HAP-1 (cell line): Measurements from ENCODE around the gene EXOC4.
A peak's percentile ranks its signal among the peaks of the same experiment; 100 is the strongest.

Experiments used
- DNase-seq, 2 experiments: peaks; one replicate each; pipeline ENCODE4 v3.0.0-alpha.2; 2016 to 2020; ENCODE audit warnings: low spot score in 2 of 2
- H3K27me3 ChIP-seq: fragments of 250-450 bp; sonication (Bioruptor Pico); 2 replicates; pipeline ENCODE4 v1.5.1; 2020; ENCODE audit warnings: low read depth, mild to moderate bottlenecking, moderate library complexity
- H3K36me3 ChIP-seq: fragments of 250-450 bp; sonication (Bioruptor Pico); replicated peaks from 2 replicates; pipeline ENCODE4 v1.5.1; 2020; ENCODE audit warnings: mild to moderate bottlenecking
- H3K4me1 ChIP-seq: fragments of 250-450 bp; sonication (Bioruptor Pico); 2 replicates; pipeline ENCODE4 v1.5.1; 2020; ENCODE audit warnings: mild to moderate bottlenecking
- H3K4me3 ChIP-seq: fragments of 250-450 bp; sonication (Bioruptor Pico); 2 replicates; pipeline ENCODE4 v1.5.1; 2020; ENCODE audit warnings: mild to moderate bottlenecking, moderate library complexity
- H3K9me3 ChIP-seq: fragments of 250-450 bp; sonication (Bioruptor Pico); 2 replicates; pipeline ENCODE4 v1.5.1; 2020; ENCODE audit warnings: mild to moderate bottlenecking, moderate library complexity
- in situ Hi-C: fragments of 300-500 bp; cut with MboI; formaldehyde crosslinking; loops from 3 replicates; pipeline ENCODE4 v1.14.3; 2020; ENCODE audit warnings: low sequenced_read_pairs, inconsistent platforms, mixed read lengths

The EXOC4 gene

DNA sequence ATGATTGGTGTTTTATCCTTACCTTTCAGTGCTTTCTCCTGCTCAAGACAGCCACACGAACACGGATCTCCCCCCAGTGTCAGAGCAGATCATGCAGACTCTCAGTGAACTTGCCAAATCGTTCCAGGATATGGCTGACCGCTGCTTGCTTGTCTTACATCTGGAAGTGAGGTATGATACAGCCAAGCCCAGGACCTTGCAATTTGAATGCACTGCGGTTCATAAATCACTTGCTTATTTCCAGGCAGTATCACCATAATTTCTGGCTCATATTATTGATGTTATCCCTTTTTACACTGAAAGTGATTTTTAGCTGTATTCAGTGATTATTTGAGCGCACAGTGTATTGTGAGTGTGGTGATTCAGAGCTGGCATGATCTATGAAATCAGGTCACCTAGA is 744.6 kb downstream of the EXOC4 start:
- Histone ChIP-seq H3K9me3 (no peaks in the 10 kb centered on the region), H3K36me3 (no peaks in the 10 kb centered on the region), H3K4me1 (0 out of 2 replicates have a peak, but pooled peaks cover 3% of the 10 kb centered on the region), H3K27me3 (no peaks in the 10 kb centered on the region), H3K4me3 (no peak overlapping the region)
- DNase-seq, result no peak
- in situ Hi-C loops, result loop anchor here (25.0 kb wide), 1 partner anchor 135 kb away; no protein-coding TSS in a partner anchor

DNA sequence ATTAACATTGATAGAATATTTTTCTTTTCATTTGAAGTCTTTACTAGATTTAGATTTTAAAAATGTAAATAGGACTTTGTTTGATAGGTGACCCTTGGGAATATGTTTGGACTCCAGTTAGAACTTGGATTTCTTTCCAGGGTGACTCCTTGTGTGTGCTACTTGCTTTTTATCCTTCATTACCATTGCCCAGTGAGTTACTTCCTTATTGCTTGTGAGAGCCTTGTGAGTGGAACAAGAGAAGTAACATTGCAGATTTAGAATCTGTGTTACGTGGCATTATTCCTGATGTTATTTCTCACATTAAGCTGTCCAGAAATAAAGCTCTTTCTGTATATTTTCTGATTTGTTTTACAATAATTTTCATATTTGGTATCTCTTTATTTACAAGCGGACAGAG is 746.3 kb downstream of the EXOC4 start:
- Histone ChIP-seq H3K9me3 (no peaks in the 10 kb centered on the region), H3K36me3 (no peaks in the 10 kb centered on the region), H3K4me1 (no peaks in the 10 kb centered on the region), H3K4me3 (no peak overlapping the region), H3K27me3 (no peaks in the 10 kb centered on the region)
- in situ Hi-C loops, result loop anchor here (25.0 kb wide), 1 partner anchor 137 kb away; no protein-coding TSS in a partner anchor
- DNase-seq, result no peak

DNA sequence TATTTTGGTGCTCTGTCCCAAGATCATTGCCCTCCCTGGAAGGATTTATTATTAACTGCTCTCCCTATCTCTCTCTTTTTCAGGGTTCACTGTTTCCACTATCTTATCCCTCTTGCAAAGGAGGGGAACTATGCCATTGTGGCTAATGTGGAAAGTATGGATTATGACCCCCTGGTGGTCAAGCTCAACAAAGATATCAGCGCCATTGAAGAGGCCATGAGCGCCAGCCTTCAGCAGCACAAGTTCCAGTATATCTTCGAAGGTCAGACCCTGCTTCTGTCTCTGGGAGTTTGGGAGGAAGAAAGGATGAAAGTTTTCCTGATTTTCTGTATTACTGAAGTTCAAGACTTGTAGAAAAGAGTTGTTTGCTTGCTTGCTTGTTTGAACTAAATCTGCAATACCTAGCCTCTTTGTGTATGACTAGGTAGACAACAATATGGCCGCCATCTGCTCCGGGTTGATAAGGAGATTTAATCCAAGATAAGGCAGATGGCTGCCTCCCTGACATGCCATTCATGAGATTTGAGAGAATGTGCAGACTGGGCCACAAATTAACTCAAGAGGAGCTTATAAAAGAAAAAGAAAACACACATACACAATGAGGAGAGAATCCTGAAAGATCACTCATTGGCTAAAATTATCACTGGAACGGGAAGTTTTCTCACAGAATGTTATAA is 752.1 kb downstream of the EXOC4 start:
- H3K9me3 ChIP-seq, result no peaks in the 10 kb centered on the region
- H3K4me1 ChIP-seq, result no peaks in the 10 kb centered on the region
- no peak for DNase-seq
- no peaks in the 10 kb centered on the region for H3K27me3 ChIP-seq
- no peaks in the 10 kb centered on the region for H3K36me3 ChIP-seq
- in situ Hi-C loops, result no loop called here
- H3K4me3 ChIP-seq, result no peak overlapping the region

DNA sequence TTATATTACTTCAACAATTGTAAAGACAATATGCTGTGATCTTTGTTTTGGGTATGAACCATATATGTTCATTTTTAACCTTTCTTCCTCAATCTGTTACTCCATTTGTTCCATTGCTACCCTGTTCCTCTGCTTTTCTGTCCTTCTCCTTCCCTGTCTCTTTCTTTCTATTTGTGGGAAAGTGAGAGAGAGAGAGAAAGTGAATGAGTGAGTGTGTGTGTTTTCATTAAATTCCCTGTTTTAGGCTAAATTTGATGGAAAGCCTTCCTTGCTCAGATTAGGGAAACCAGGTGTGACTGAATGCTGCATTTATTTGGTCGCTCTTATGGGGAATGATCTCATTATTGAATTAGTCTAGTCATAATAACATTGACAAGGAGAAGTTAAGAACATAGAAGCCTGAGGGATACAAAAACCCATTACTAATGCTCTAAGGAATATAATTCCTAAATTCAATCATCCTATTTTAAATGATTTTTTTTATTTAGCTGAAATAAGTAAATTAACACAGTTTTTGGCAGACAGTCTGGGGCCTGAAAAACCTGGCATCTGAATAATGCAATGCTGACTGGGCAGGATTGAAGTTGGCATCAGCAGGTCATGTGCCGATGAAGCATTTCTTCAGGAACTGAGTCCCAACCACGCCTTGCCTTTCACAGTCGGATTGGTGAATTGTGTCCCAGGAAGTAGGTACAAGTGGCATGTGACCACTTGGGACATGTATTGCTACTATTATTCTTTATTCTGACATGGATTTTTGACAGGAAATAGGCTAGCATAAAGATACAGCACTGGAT is 756.6 kb downstream of the EXOC4 start:
- H3K36me3 ChIP-seq, result no peaks in the 10 kb centered on the region
- no peak for DNase-seq
- in situ Hi-C loops, result no loop called here
- H3K9me3 ChIP-seq, result no peaks in the 10 kb centered on the region
- no peak overlapping the region for H3K4me3 ChIP-seq
- H3K27me3 ChIP-seq, result no peaks in the 10 kb centered on the region
- no peaks in the 10 kb centered on the region for H3K4me1 ChIP-seq

DNA sequence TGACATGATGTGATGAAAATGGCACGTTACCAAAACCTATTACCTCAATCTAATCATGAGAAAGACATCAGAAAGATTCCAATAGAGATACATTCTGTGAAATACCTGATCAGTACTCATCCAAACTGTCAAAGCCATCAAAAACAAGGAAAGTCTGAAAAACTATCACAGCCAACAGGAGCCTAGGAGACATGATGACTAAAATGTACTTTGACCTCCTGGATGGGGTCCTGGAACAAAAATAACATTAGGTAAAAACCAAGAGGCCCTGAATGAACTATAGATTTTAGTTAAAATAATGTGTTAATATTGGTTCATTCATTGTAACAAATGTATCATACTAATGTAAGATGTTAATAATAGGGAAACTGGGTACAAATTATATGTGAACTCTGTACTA is 760.4 kb downstream of the EXOC4 start:
- in situ Hi-C loops, result no loop called here
- DNase-seq, result no peak
- Histone ChIP-seq H3K9me3 (no peaks in the 10 kb centered on the region), H3K36me3 (no peaks in the 10 kb centered on the region), H3K27me3 (no peaks in the 10 kb centered on the region), H3K4me3 (no peak overlapping the region), H3K4me1 (no peaks in the 10 kb centered on the region)

DNA sequence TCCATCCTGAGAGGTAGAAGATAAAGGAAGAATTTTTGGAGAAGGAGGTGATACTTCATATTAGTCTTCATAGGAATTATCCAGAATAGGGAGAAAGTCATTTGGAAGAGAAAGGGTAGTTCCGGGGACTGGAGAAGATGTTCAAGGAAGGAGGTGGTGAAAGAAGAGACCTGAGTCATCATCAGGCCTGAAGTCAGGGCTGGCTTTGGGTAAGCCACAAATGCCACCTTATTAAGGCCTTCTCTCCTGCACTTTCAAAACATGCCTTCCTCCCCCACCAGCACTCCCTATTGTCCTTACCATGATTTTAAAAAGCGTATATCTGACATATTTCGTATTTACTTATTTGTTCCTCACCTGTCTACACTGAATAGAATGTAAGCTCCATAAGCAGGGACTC is 762.1 kb downstream of the EXOC4 start:
- no peaks in the 10 kb centered on the region for H3K36me3 ChIP-seq
- no peaks in the 10 kb centered on the region for H3K9me3 ChIP-seq
- no peak overlapping the region for H3K4me3 ChIP-seq
- no peak for DNase-seq
- no peaks in the 10 kb centered on the region for H3K27me3 ChIP-seq
- in situ Hi-C loops, result no loop called here
- no peaks in the 10 kb centered on the region for H3K4me1 ChIP-seq

DNA sequence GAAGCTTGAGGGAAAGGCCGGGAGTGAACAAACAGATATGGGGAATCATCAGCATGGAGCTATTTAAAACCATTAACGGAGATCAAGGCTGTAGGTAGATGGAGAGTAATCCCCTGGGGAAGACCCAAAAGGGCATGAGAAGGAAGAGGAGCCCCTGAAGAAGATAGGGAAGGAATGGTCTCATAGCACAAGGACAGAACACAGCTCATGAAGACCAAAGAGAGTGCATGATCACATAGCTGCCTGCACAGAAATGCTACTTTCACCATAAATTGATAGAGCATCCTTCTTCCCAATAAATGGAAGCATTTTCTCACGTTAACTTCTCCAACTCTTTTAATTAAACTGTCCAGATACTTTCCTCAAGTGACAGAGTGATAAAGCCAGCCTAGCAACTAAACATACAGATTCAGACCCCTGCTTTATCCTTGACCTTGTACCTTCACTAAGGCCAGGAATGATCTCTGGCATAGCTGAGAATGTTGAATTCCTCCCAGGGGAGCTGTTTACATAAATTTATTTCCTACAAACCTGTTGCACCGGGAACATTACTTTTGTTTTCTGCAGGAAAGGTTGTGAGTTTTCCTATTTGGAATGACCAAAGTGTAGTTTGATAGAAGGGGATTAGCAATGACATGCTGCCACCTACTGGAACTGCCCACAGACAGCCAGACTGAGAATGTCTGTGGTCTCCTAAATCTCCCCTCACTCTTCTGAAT is 763.5 kb downstream of the EXOC4 start:
- no peak overlapping the region for H3K4me3 ChIP-seq
- in situ Hi-C loops, result no loop called here

DNA sequence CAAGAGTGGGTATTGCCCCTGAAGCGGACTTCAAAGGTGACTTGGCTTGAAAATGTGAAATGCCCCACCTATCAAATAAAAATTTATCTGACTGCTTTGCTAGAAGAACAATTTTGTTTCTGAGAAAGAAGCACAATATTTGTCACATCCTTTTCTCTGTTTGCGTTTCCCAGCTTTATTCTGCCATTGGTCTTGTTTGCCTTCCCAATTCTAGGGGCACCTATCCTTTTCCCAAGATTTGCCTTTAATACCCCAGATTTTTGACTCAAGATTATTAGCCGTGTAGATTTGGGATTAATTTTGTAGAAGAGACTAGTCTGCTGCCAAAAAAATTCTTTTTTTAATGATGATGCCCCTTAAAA is 764.0 kb downstream of the EXOC4 start:
- DNase-seq, result no peak
- H3K4me3 ChIP-seq, result no peak overlapping the region
- in situ Hi-C loops, result no loop called here
- H3K9me3 ChIP-seq, result no peaks in the 10 kb centered on the region
- no peaks in the 10 kb centered on the region for H3K4me1 ChIP-seq
- no peaks in the 10 kb centered on the region for H3K27me3 ChIP-seq
- H3K36me3 ChIP-seq, result no peaks in the 10 kb centered on the region

More for the DNA sequence above, 763.5 kb downstream of the EXOC4 start:
- H3K36me3 ChIP-seq, result no peaks in the 10 kb centered on the region
- no peaks in the 10 kb centered on the region for H3K4me1 ChIP-seq
- no peaks in the 10 kb centered on the region for H3K27me3 ChIP-seq
- H3K9me3 ChIP-seq, result no peaks in the 10 kb centered on the region
- peak; percentile 60 to 67 for DNase-seq

DNA sequence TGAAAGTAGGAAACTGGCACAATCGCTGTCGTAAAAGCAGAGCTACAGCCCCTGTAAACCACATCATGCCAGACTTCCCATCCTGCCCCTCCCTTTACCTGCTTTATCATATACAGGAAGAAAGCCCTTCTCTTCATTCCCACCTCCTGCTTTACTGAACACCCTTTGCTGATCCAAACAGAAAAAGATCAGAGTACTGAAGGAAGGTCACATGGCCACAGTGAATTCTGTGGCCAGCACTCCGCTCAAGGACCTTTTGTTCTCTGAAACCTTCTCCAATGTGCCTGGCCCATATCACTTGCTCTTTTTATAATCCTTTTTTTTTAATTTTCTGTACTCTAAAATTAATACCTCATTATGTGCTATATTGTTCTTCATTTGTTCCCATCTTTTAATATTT is 765.4 kb downstream of the EXOC4 start:
- Histone ChIP-seq H3K4me3 (no peak overlapping the region), H3K27me3 (no peaks in the 10 kb centered on the region), H3K4me1 (no peaks in the 10 kb centered on the region), H3K9me3 (no peaks in the 10 kb centered on the region), H3K36me3 (no peaks in the 10 kb centered on the region)
- no peak for DNase-seq
- in situ Hi-C loops, result no loop called here

DNA sequence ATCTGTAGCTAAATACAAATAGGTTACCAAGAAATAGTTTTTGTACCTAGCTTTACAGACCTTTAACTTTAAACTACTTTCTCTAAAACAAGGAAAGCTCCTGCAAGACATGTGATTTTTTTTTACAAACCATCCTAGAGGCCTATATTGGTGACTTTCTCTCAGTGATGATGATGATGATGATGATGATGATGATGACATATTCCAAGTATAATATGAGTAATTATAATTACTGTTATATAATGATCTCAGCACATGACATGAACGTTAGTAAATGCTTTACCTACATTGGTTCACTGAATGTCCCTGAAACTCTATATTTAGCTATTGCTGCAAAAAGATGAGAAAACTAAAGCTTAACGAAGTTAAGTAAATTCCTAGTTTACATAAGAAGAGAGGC is 766.4 kb downstream of the EXOC4 start:
- Histone ChIP-seq H3K36me3 (no peaks in the 10 kb centered on the region), H3K9me3 (no peaks in the 10 kb centered on the region), H3K27me3 (no peaks in the 10 kb centered on the region), H3K4me1 (no peaks in the 10 kb centered on the region), H3K4me3 (no peak overlapping the region)
- no peak for DNase-seq
- in situ Hi-C loops, result no loop called here

DNA sequence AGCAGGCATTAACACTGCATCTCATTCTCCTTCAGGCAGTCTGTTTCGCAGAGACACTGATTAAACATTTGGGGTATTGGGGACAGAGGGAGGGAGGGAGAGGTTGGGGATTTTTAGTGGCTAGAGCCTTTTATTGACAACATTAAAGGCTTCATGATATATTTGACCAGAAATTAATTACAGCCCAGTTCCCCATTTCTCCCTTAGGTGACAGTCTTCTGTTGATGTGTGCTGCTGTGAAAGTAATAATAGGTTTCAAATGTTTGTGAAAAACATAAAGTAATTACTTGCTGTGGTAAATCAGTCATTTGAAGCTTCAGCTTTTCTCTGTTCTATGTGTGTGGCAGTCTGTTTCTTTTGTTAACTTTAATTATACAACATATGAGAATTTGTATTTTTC is 769.0 kb downstream of the EXOC4 start:
- no peak for DNase-seq
- H3K36me3 ChIP-seq, result no peaks in the 10 kb centered on the region
- no peak overlapping the region for H3K4me3 ChIP-seq
- H3K9me3 ChIP-seq, result no peaks in the 10 kb centered on the region
- in situ Hi-C loops, result no loop called here
- H3K27me3 ChIP-seq, result no peaks in the 10 kb centered on the region
- no peaks in the 10 kb centered on the region for H3K4me1 ChIP-seq

DNA sequence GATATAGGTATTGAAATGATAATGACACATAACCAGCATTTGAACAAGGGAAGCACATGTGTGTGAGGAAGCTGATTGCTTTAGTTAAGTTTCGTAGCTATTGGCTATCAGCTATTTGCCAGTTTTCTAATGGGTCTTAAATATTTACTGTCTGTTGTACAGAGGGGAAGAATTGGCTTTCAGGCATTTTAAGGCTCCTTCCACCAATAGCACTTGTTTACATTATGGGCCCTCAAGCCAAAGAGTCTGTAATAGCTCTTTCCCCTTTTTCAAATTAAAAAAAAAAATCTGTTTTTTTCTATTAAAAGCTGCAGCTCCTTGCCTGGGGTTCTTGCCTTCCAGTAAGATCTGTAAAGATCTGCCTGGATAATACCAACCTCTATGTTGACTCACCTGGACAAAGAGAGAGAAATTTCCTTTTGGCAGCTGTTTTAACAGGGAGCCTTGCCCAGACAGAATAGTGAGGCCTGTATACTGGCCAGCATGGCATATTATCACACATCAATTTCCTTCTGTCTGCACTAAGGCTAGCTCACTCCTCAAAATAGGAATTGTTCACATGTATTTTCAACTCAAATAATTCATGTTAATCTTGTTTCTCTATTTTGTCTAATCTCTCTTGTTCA is 769.5 kb downstream of the EXOC4 start:
- no peak overlapping the region for H3K4me3 ChIP-seq
- H3K9me3 ChIP-seq, result no peaks in the 10 kb centered on the region
- DNase-seq, result no peak
- no peaks in the 10 kb centered on the region for H3K4me1 ChIP-seq
- in situ Hi-C loops, result no loop called here
- H3K36me3 ChIP-seq, result no peaks in the 10 kb centered on the region
- H3K27me3 ChIP-seq, result no peaks in the 10 kb centered on the region

DNA sequence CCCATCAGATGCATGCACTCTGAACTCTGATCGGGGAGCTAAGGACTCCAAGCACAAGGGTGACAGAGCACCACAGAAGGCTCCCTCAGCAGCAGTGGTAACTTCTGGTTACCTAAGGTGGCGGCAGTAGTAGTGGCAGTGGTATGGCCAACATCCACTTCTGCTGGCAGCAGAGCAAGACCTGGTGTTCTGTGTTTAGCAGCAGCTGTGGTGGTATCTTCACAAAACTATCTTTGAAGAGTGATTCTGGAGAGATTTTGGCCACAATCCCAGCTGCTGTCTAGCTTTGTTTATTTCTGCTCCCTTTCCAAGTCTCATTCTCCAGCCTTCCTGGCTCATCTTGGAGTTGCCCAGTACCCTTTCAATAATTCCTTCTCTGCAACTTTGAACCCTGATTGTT is 771.9 kb downstream of the EXOC4 start:
- Histone ChIP-seq H3K27me3 (no peaks in the 10 kb centered on the region), H3K36me3 (no peaks in the 10 kb centered on the region), H3K4me3 (no peak overlapping the region), H3K9me3 (no peaks in the 10 kb centered on the region), H3K4me1 (no peaks in the 10 kb centered on the region)
- DNase-seq, result no peak
- in situ Hi-C loops, result loop anchor here (25.0 kb wide), 1 partner anchor 313 kb away; no protein-coding TSS in a partner anchor
